H1 (cell line): ENCODE results near the gene ROBO2. TPM values are rescaled to one million over a fixed set of nuclear protein-coding genes. Genes with fewer than 3 reads are reported as not detected.

Source experiments
- BACH1 ChIP-seq: IDR thresholded peaks from 2 replicates; pipeline ENCODE4 v1.6.1; 2012; ENCODE audit warnings: low read length, improper control_type of control experiment
- polyA plus RNA-seq, 7 experiments: library from polyadenylated mRNA; depleted of rRNA in 3 of 7; stranded (reverse) in 5 of 7; unstranded in 2 of 7; fragments of >200 nt in 5 of 7; fragments of 200-250 nt in 2 of 7; gene quantifications; 1 replicate in 5 of 7; 2 replicates in 1 of 7; 4 replicates in 1 of 7; pipeline versions ENCODE4 v1.2.1 to v1.2.3, GENCODE V29; 2011 to 2013; ENCODE audit warnings: missing spikeins in 2 of 7, mixed read lengths in 2 of 7
- total RNA-seq: library from RNA; stranded (reverse); fragmentation: NEBNext Ultra II Directional; extraction: Animal tissue kit (Norgen Biotek cat#: 25700); gene quantifications from 2 replicates; pipeline ENCODE4 v1.2.1, GENCODE V29; 2021

ROBO2 gene
- total and polyA plus RNA-seq, 2 of the 8 experiments (the other 6 are each of a cell fraction or from before 2014, with no cell fraction given), result 1.5 to 2.9 TPM

DNA sequence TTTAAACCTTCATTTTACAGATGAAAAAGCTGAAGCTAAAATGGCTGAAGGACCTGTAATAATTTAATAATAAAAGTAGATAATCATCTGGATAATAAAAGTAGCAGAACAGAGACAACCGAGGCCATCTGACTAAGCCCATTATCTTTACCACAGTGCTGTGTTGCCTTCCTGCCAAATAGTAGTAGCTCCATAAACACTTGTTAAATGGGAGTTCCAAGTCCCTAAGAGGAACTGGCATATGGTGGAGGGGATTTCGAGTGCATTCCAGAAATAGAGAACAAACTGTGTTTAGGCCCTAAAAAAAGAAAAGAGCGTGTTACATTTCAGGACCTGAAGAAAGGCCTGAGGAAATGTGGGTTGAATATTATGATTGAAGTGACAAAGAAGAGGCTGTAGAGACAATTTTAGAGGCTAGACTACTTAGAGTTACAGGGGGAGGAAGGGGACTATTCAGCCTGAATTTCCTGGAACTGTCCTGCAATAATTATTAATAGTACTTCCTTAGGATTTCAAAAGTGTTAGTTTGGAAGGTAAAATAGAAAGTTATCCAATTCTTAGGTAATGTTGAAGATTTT is 424.3 kb downstream of the ROBO2 start (continued):
- no peak for TF ChIP-seq BACH1
